ENCODE data around the gene CDKAL1. TPM values are rescaled to one million over a fixed set of nuclear protein-coding genes. Genes with fewer than 3 reads are reported as not detected.

CDKAL1 gene
- total and polyA plus RNA-seq, 2 of the 13 experiments (the other 11 are each of a cell fraction or from before 2014, with no cell fraction given), result 9.5 to 27.7 TPM

DNA sequence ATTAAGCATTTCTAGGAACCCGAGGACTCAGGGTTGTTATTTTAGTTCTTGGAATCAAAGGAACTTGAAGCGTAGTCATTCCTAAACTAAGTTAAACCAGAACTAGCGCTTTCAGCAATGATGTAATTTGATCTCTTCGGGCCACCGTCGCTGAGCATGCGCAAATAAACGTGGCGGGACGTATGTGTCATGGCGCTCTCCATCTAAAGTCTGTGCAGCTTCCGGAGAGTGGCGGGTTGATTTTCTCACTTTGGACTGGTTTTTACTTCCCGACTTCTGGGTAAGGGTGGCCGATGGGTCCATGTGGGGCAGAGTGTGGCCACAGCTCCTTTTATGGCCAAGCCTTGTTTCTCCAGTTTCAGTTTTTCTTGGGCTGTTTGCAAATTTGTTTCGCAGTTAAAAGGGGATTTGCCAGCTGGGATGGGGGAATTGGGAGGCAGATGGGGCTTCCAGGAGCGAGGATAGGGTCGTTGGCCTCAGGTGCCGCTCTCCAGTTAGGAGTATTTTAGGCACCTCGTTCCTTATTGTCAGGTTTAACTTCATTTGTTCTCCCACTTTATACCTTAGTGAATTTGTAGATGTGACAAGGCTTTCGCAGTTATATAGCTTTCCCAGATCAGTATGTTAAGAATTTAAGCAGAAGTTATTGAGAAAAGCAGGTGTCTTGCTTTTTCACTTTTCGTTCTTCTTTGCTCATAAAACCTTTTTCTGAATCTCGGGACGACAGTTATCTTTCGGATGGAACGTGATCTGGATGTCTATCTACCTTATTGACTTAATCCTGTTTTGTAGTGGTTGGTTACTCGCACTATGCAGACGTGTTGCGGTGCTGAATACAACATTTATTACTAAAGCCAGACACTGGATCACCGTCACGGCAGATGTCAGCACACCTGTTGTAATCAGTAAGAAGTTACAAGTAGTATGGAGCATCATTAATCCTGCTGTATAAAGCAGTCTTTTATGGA lies at the start of gene CDKAL1 (continued):
- TF ChIP-seq, protein P1, sequence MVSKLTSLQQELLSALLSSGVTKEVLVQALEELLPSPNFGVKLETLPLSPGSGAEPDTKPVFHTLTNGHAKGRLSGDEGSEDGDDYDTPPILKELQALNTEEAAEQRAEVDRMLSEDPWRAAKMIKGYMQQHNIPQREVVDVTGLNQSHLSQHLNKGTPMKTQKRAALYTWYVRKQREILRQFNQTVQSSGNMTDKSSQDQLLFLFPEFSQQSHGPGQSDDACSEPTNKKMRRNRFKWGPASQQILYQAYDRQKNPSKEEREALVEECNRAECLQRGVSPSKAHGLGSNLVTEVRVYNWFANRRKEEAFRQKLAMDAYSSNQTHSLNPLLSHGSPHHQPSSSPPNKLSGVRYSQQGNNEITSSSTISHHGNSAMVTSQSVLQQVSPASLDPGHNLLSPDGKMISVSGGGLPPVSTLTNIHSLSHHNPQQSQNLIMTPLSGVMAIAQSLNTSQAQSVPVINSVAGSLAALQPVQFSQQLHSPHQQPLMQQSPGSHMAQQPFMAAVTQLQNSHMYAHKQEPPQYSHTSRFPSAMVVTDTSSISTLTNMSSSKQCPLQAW (CRISPR knock-in tag; IDR thresholded peaks at IDR 0.05), result peak; percentile 20; the same call in 1 of the 2 replicates
- TF ChIP-seq MED8 (CRISPR knock-in tag; IDR thresholded peaks at IDR 0.05; ENCODE audit: insufficient replicate concordance) (no peak), NFIC (IDR thresholded peaks at IDR 0.05; ENCODE audit: low read length) (0 out of 2 replicates have a peak, but pooled peaks have one; percentile 40), HOXA3 (CRISPR knock-in tag; IDR thresholded peaks at IDR 0.05) (peak; percentile 80), NR2F1 (CRISPR knock-in tag; IDR thresholded peaks at IDR 0.05) (no peak), ZNF703 (CRISPR knock-in tag; IDR thresholded peaks at IDR 0.05; ENCODE audit: borderline replicate concordance) (no peak), FOXO1 (CRISPR knock-in tag; IDR thresholded peaks at IDR 0.05) (no peak), AKAP8 (CRISPR knock-in tag; IDR thresholded peaks at IDR 0.05) (0 out of 2 replicates have a peak, but pooled peaks have one; percentile 40), RXRA (CRISPR knock-in tag; IDR thresholded peaks at IDR 0.05) (peak; percentile 62; the same call in 1 of the 2 replicates), RARA (CRISPR knock-in tag; IDR thresholded peaks at IDR 0.05) (peak; percentile 34; the same call in 1 of the 2 replicates), ATF7 (IDR thresholded peaks at IDR 0.05) (peak; percentile 23; the same call in 1 of the 2 replicates), ATF7 (CRISPR knock-in tag; IDR thresholded peaks at IDR 0.05) (no peak), ZSCAN25 (CRISPR knock-in tag; IDR thresholded peaks at IDR 0.05) (no peak), ZNF772 (CRISPR knock-in tag; IDR thresholded peaks at IDR 0.05) (peak; percentile 88; the same call in 1 of the 2 replicates), IKZF4 (CRISPR knock-in tag; IDR thresholded peaks at IDR 0.05; ENCODE audit: borderline replicate concordance, low read depth, not compliant biosample characterization) (no peak), PHF5A (CRISPR knock-in tag; IDR thresholded peaks at IDR 0.05; ENCODE audit: low read depth, unreplicated experiment) (peak; percentile 74)
- TF ChIP-seq, protein P2, sequence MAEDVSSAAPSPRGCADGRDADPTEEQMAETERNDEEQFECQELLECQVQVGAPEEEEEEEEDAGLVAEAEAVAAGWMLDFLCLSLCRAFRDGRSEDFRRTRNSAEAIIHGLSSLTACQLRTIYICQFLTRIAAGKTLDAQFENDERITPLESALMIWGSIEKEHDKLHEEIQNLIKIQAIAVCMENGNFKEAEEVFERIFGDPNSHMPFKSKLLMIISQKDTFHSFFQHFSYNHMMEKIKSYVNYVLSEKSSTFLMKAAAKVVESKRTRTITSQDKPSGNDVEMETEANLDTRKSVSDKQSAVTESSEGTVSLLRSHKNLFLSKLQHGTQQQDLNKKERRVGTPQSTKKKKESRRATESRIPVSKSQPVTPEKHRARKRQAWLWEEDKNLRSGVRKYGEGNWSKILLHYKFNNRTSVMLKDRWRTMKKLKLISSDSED (CRISPR knock-in tag; IDR thresholded peaks at IDR 0.05), result no peak
- TF ChIP-seq, protein P3, sequence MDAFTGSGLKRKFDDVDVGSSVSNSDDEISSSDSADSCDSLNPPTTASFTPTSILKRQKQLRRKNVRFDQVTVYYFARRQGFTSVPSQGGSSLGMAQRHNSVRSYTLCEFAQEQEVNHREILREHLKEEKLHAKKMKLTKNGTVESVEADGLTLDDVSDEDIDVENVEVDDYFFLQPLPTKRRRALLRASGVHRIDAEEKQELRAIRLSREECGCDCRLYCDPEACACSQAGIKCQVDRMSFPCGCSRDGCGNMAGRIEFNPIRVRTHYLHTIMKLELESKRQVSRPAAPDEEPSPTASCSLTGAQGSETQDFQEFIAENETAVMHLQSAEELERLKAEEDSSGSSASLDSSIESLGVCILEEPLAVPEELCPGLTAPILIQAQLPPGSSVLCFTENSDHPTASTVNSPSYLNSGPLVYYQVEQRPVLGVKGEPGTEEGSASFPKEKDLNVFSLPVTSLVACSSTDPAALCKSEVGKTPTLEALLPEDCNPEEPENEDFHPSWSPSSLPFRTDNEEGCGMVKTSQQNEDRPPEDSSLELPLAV (CRISPR knock-in tag; conservative IDR thresholded peaks at IDR 0.05; ENCODE audit: low read depth), result no peak
- TF ChIP-seq, protein P4, sequence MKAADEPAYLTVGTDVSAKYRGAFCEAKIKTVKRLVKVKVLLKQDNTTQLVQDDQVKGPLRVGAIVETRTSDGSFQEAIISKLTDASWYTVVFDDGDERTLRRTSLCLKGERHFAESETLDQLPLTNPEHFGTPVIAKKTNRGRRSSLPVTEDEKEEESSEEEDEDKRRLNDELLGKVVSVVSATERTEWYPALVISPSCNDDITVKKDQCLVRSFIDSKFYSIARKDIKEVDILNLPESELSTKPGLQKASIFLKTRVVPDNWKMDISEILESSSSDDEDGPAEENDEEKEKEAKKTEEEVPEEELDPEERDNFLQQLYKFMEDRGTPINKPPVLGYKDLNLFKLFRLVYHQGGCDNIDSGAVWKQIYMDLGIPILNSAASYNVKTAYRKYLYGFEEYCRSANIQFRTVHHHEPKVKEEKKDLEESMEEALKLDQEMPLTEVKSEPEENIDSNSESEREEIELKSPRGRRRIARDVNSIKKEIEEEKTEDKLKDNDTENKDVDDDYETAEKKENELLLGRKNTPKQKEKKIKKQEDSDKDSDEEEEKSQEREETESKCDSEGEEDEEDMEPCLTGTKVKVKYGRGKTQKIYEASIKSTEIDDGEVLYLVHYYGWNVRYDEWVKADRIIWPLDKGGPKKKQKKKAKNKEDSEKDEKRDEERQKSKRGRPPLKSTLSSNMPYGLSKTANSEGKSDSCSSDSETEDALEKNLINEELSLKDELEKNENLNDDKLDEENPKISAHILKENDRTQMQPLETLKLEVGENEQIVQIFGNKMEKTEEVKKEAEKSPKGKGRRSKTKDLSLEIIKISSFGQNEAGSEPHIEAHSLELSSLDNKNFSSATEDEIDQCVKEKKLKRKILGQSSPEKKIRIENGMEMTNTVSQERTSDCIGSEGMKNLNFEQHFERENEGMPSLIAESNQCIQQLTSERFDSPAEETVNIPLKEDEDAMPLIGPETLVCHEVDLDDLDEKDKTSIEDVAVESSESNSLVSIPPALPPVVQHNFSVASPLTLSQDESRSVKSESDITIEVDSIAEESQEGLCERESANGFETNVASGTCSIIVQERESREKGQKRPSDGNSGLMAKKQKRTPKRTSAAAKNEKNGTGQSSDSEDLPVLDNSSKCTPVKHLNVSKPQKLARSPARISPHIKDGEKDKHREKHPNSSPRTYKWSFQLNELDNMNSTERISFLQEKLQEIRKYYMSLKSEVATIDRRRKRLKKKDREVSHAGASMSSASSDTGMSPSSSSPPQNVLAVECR (CRISPR knock-in tag; IDR thresholded peaks at IDR 0.05; ENCODE audit: borderline replicate concordance), result peak; percentile 81; the same call in 1 of the 2 replicates
